ENCODE measurements around the gene SLC35F3. TPM values are rescaled to one million over a fixed set of nuclear protein-coding genes. Genes with fewer than 3 reads are reported as not detected.

The SLC35F3 gene
- total RNA-seq, 1 donor from 2014 or later = not detected

- intact Hi-C loops (cut with micrococcal nuclease) = no loop called here
- ChIA-PET POLR2A (no interaction called here), CTCF (no interaction called here)
- DNase-seq (no peak), ATAC-seq (ENCODE audit: low read depth) (no peak)
- peaks cover 8% of the 10 kb centered on the region for H3K27me3 Mint-ChIP-seq
- no peak overlapping the region for H3K27ac Mint-ChIP-seq
- H3K36me3 Mint-ChIP-seq (ENCODE audit: low read depth) = no peaks in the 10 kb centered on the region
- H3K9me3 Mint-ChIP-seq = no peaks in the 10 kb centered on the region
- H3K4me3 Mint-ChIP-seq = no peak overlapping the region
- no peaks in the 10 kb centered on the region for H3K4me1 Mint-ChIP-seq
- no peak for TF ChIP-seq CTCF (IDR thresholded peaks at IDR 0.05)
Observed at GRCh38 chr1:234222561-234223280, 318.2 kb downstream of the SLC35F3 start.

- ATAC-seq (ENCODE audit: low read depth) (no peak), DNase-seq (no peak)
- no peak overlapping the region for H3K4me3 Mint-ChIP-seq
- TF ChIP-seq CTCF (IDR thresholded peaks at IDR 0.05) = no peak
- intact Hi-C loops (cut with micrococcal nuclease) = no loop called here
- peaks cover 3% of the 10 kb centered on the region for H3K4me1 Mint-ChIP-seq
- H3K9me3 Mint-ChIP-seq = no peaks in the 10 kb centered on the region
- ChIA-PET CTCF (no interaction called here), POLR2A (no interaction called here)
- no peaks in the 10 kb centered on the region for H3K36me3 Mint-ChIP-seq (ENCODE audit: low read depth)
- peaks cover 24% of the 10 kb centered on the region for H3K27me3 Mint-ChIP-seq
- H3K27ac Mint-ChIP-seq = no peak overlapping the region
Observed at GRCh38 chr1:234226113-234226818, 321.8 kb downstream of the SLC35F3 start.

DNA sequence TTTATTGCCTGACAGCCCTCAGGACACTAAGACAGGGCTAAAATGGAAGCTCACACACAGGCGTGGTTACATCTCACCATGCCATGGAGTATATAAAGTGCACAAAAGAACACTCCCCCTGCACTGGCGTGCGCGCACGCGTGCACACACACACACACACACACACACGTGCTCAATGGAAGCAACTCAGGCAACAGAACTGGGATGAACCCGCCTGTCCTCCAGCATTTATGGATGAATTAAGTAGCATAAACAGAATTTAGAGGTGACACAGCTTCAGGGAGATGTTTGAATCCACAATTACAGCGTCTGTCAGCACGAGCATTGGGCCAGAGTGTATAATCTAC is 322.3 kb downstream of the SLC35F3 start:
- POLR2A ChIA-PET = no interaction called here
- H3K27me3 Mint-ChIP-seq = peaks cover 25% of the 10 kb centered on the region
- H3K9me3 Mint-ChIP-seq = no peaks in the 10 kb centered on the region
- no peak for DNase-seq
- ATAC-seq (ENCODE audit: low read depth) = no peak
- TF ChIP-seq CTCF (IDR thresholded peaks at IDR 0.05) = no peak
- CTCF ChIA-PET = no interaction called here
- no peak overlapping the region for H3K27ac Mint-ChIP-seq
- intact Hi-C loops (cut with micrococcal nuclease) = no loop called here
- no peaks in the 10 kb centered on the region for H3K36me3 Mint-ChIP-seq (ENCODE audit: low read depth)
- H3K4me1 Mint-ChIP-seq = peaks cover 3% of the 10 kb centered on the region
- no peak overlapping the region for H3K4me3 Mint-ChIP-seq

DNA sequence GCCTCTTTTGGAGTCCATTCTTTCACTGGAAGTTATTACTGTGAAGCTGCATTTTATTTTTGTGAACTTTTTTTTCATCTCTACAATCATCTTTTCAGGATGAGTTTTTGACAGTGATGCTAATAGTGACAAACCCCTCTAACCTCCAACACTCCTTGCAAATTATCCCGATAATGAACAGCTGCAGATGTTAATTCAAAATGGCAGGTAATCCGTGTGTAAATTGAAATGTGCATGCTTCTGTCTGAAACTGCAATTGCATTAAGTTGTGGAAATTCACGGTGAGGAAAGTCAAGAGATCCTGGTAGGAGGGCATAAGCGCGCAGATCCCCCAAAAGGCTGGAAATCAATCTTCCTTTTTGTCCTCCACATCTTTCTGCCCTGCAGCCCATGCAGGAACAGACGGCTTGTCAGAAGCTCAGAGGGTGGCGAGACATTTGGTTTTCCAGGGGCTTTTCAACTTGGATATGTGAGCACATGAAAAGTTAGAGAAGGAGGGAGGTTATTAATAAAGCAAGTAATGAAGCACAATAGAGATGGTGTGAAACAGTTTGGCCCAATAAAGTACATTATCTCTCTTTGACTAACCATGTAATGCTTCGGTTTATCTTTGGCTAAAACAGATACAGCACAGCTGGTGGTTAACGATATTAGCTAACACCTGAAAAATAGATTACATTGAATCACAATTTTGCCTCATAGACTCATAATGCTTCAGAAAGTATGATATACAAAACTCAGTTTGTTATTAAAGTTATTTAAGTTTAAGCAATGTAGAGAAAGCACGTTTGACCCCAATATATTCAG is 325.3 kb downstream of the SLC35F3 start:
- Mint-ChIP-seq H3K4me3 (no peak overlapping the region), H3K27ac (no peak overlapping the region), H3K4me1 (peaks cover 3% of the 10 kb centered on the region), H3K36me3 (ENCODE audit: low read depth) (no peaks in the 10 kb centered on the region), H3K9me3 (no peaks in the 10 kb centered on the region), H3K27me3 (peaks cover 38% of the 10 kb centered on the region)
- DNase-seq (no peak), ATAC-seq (ENCODE audit: low read depth) (no peak)
- intact Hi-C loops (cut with micrococcal nuclease) = no loop called here
- no peak for TF ChIP-seq CTCF (IDR thresholded peaks at IDR 0.05)
- CTCF ChIA-PET = no interaction called here
- POLR2A ChIA-PET = no interaction called here

GRCh38 chr1:234230414-234230862 is 326.0 kb downstream of the SLC35F3 start:
- no peak overlapping the region for H3K27ac Mint-ChIP-seq
- ChIA-PET POLR2A (no interaction called here), CTCF (no interaction called here)
- no peak for TF ChIP-seq CTCF (IDR thresholded peaks at IDR 0.05)
- H3K4me3 Mint-ChIP-seq = no peak overlapping the region
- no peaks in the 10 kb centered on the region for H3K9me3 Mint-ChIP-seq
- DNase-seq = no peak
- H3K4me1 Mint-ChIP-seq = peaks cover 3% of the 10 kb centered on the region
- intact Hi-C loops (cut with micrococcal nuclease) = no loop called here
- peaks cover 38% of the 10 kb centered on the region for H3K27me3 Mint-ChIP-seq
- ATAC-seq (ENCODE audit: low read depth) = no peak
- H3K36me3 Mint-ChIP-seq (ENCODE audit: low read depth) = no peaks in the 10 kb centered on the region
